ENCODE measurements around the gene IGSF9. TPM values are rescaled to one million over a fixed set of nuclear protein-coding genes. Genes with fewer than 3 reads are reported as not detected.

The IGSF9 gene
- total and polyA plus RNA-seq, 8 donors: 0.83 to 5.4 (median 2.0) TPM

GRCh38 chr1:159951551-159951950 lies 6.1 kb upstream of the IGSF9 start:
- no peak for DNase-seq
- Histone ChIP-seq H3K4me3 (no peak overlapping the region), H3K4me1 (peaks cover 2 to 8% (median 3%) of the 10 kb centered on the region in 3 donors), H3K36me3 (no peaks in the 10 kb centered on the region), H3K27ac (no peak overlapping the region), H3K27me3 (no peaks in the 10 kb centered on the region), H3K9me3 (no peaks in the 10 kb centered on the region)
- ATAC-seq: no peak
- no peak for TF ChIP-seq CTCF (IDR thresholded peaks at IDR 0.05)
- 66 to 84% methylated on average over 1 of the region's 1 CpG for WGBS, 2 donors
- intact Hi-C loops (cut with DNase I): no loop called here
- no peak for FAIRE-seq

- H3K4me3 ChIP-seq: no peak overlapping the region
- no peak for FAIRE-seq
- H3K27ac ChIP-seq: no peak overlapping the region
- H3K9me3 ChIP-seq: no peaks in the 10 kb centered on the region
- WGBS, 2 donors: 53 to 59% methylated on average over 2 of the region's 2 CpGs
- H3K4me1 ChIP-seq: peaks cover 3 to 12% (median 4%) of the 10 kb centered on the region in 3 donors
- DNase-seq: no peak
- ATAC-seq: no peak
- no peaks in the 10 kb centered on the region for H3K27me3 ChIP-seq
- H3K36me3 ChIP-seq: no peaks in the 10 kb centered on the region
- intact Hi-C loops (cut with DNase I): no loop called here
- TF ChIP-seq CTCF (IDR thresholded peaks at IDR 0.05): no peak
These were observed 5.6 kb upstream of the IGSF9 start for GRCh38 chr1:159951016-159951415.

GRCh38 chr1:159949981-159950381 lies 4.6 kb upstream of the IGSF9 start:
- H3K4me1 ChIP-seq: peaks cover 3 to 12% (median 4%) of the 10 kb centered on the region in 3 donors
- no peak for TF ChIP-seq CTCF (IDR thresholded peaks at IDR 0.05)
- no peak for FAIRE-seq
- H3K9me3 ChIP-seq: no peaks in the 10 kb centered on the region
- intact Hi-C loops (cut with DNase I): no loop called here
- no peak for ATAC-seq
- WGBS, 2 donors: 93 to 94% methylated on average over 4 of the region's 4 CpGs
- H3K36me3 ChIP-seq: no peaks in the 10 kb centered on the region
- no peak for DNase-seq
- no peaks in the 10 kb centered on the region for H3K27me3 ChIP-seq
- no peak overlapping the region for H3K27ac ChIP-seq
- H3K4me3 ChIP-seq: no peak overlapping the region

- no peak overlapping the region for H3K4me3 ChIP-seq
- no peaks in the 10 kb centered on the region for H3K36me3 ChIP-seq
- H3K9me3 ChIP-seq: no peaks in the 10 kb centered on the region
- DNase-seq (no peak), FAIRE-seq (no peak), ATAC-seq (no peak)
- no peak for TF ChIP-seq CTCF (IDR thresholded peaks at IDR 0.05)
- H3K27me3 ChIP-seq: no peaks in the 10 kb centered on the region
- 49 to 54% methylated on average over 6 of the region's 6 CpGs for WGBS, 2 donors
- intact Hi-C loops (cut with DNase I): no loop called here
- no peak overlapping the region for H3K27ac ChIP-seq
- H3K4me1 ChIP-seq: peaks cover 3 to 12% (median 4%) of the 10 kb centered on the region in 3 donors
These were observed 3.7 kb upstream of the IGSF9 start for GRCh38 chr1:159949123-159949522.

- 45 to 65% methylated on average over 1 of the region's 1 CpG for WGBS, 2 donors
- no peak for DNase-seq
These were observed 2.5 kb upstream of the IGSF9 start for GRCh38 chr1:159947942-159948341.

More at GRCh38 chr1:159947942-159948341, 2.5 kb upstream of the IGSF9 start:
- no peak overlapping the region for H3K4me3 ChIP-seq
- H3K27ac ChIP-seq: no peak overlapping the region
- H3K4me1 ChIP-seq: peaks cover 3 to 12% (median 4%) of the 10 kb centered on the region in 3 donors
- no peak for TF ChIP-seq CTCF (IDR thresholded peaks at IDR 0.05)
- H3K36me3 ChIP-seq: no peaks in the 10 kb centered on the region
- ATAC-seq: no peak
- H3K9me3 ChIP-seq: no peaks in the 10 kb centered on the region
- H3K27me3 ChIP-seq: no peaks in the 10 kb centered on the region
- intact Hi-C loops (cut with DNase I): no loop called here
- FAIRE-seq: no peak
